MM.1S (cell line): ENCODE results near the gene MRAS.

ENCODE experiments used
- DNase-seq: peaks from one replicate; pipeline ENCODE4 v3.0.0-alpha.2; 2015
- H2AFZ ChIP-seq: fragments of 300-600 bp; sonication (generic); 2 replicates; pipeline ENCODE4 v1.6.0; 2016; ENCODE audit warnings: antibody characterized with exemption, low read length
- H3F3A ChIP-seq: fragments of 300-600 bp; sonication (generic); 2 replicates; pipeline ENCODE4 v1.6.1; 2016; ENCODE audit warnings: mild to moderate bottlenecking, antibody characterized with exemption, low read length, moderate library complexity, mixed read lengths; ENCODE audit not compliant: insufficient read depth
- H3K27ac ChIP-seq: fragments of 300-600 bp; sonication (generic); 2 replicates; pipeline ENCODE4 v1.5.1; 2016; ENCODE audit warnings: mild to moderate bottlenecking, low read length
- H3K27me3 ChIP-seq: fragments of 300-600 bp; sonication (generic); replicated peaks from 2 replicates; pipeline ENCODE4 v1.6.0; 2016; ENCODE audit warnings: low read length; ENCODE audit not compliant: insufficient read depth
- H3K36me3 ChIP-seq: fragments of 300-600 bp; sonication (generic); replicated peaks from 2 replicates; pipeline ENCODE4 v1.6.1; 2016; ENCODE audit warnings: mild to moderate bottlenecking, low read length, mixed read lengths; ENCODE audit not compliant: insufficient read depth
- H3K4me1 ChIP-seq: fragments of 300-600 bp; sonication (generic); 2 replicates; pipeline ENCODE4 v1.6.1; 2016; ENCODE audit warnings: low read length, mixed read lengths
- H3K4me2 ChIP-seq: fragments of 300-600 bp; sonication (generic); 2 replicates; pipeline ENCODE4 v1.6.0; 2016; ENCODE audit warnings: low read depth, low read length
- H3K4me3 ChIP-seq: fragments of 300-600 bp; sonication (generic); 2 replicates; pipeline ENCODE4 v1.5.1; 2016; ENCODE audit warnings: low read length, mixed read lengths
- H3K79me2 ChIP-seq: fragments of 300-600 bp; sonication (generic); 2 replicates; pipeline ENCODE4 v1.6.1; 2016; ENCODE audit warnings: mixed run types, low read length, mixed read lengths
- H3K9ac ChIP-seq: fragments of 300-600 bp; sonication (generic); 2 replicates; pipeline ENCODE4 v1.6.1; 2016; ENCODE audit warnings: low read length, mixed read lengths
- H3K9me2 ChIP-seq: fragments of 300-600 bp; sonication (generic); replicated peaks from 2 replicates; pipeline ENCODE4 v1.6.1; 2016; ENCODE audit warnings: mild to moderate bottlenecking, low read length, mixed read lengths; ENCODE audit not compliant: insufficient read depth
- H3K9me3 ChIP-seq: fragments of 300-600 bp; sonication (generic); replicated peaks from 2 replicates; pipeline ENCODE4 v1.6.1; 2016; ENCODE audit warnings: mild to moderate bottlenecking, low read length, mixed read lengths; ENCODE audit not compliant: insufficient read depth
- H4K20me1 ChIP-seq: fragments of 300-600 bp; sonication (generic); 2 replicates; pipeline ENCODE4 v1.6.1; 2016; ENCODE audit warnings: mild to moderate bottlenecking, low read length, moderate library complexity, mixed read lengths; ENCODE audit not compliant: insufficient read depth
- EZH2 ChIP-seq: fragments of 300-600 bp; sonication (generic); optimal IDR thresholded peaks from 2 replicates; pipeline ENCODE3; 2017; ENCODE audit warnings: low read depth, mild to moderate bottlenecking, antibody characterized with exemption, low read length, mixed read lengths
- EZH2phosphoT487 ChIP-seq: fragments of 300-600 bp; sonication (generic); IDR thresholded peaks from 2 replicates; pipeline ENCODE4 v1.6.1; 2018; ENCODE audit warnings: antibody characterized with exemption, low read length
- TF ChIP-seq, protein P1 (sequence below): fragments of 300-600 bp; sonication (generic); IDR thresholded peaks from 2 replicates; pipeline ENCODE4 v1.5.1; 2016; ENCODE audit warnings: antibody characterized with exemption, low read length, mixed read lengths

Gene MRAS

DNA sequence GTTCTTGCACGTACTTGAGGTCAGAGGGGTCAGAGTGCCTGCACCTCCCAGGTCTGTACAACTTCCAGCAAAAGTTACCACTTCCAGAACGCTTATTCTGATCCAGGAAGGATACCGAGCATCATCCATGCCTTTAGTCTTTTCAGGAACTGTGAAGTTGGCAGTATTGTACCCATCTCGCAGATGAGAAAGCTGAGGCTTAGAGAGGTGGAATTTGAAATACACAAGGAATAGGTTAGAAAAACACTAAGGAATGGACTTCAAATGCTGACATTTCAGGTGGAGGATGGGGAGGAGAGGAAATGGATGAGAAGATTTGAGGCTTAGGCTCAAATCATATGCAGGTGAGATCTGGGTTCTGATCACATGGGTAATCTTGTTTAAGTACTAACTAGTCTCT, 97.3 kb downstream of the MRAS start:
- Histone ChIP-seq H2AFZ (no peak overlapping the region), H3K4me1 (no peaks in the 10 kb centered on the region), H4K20me1 (no peaks in the 10 kb centered on the region), H3K9me2 (no peaks in the 10 kb centered on the region), H3K9me3 (no peaks in the 10 kb centered on the region), H3K27me3 (no peaks in the 10 kb centered on the region), H3F3A (no peaks in the 10 kb centered on the region), H3K36me3 (no peaks in the 10 kb centered on the region), H3K27ac (no peak overlapping the region), H3K4me2 (no peak overlapping the region), H3K9ac (no peak overlapping the region), H3K4me3 (no peak overlapping the region), H3K79me2 (no peaks in the 10 kb centered on the region)
- TF ChIP-seq EZH2 = no peak
- TF ChIP-seq, protein P1, sequence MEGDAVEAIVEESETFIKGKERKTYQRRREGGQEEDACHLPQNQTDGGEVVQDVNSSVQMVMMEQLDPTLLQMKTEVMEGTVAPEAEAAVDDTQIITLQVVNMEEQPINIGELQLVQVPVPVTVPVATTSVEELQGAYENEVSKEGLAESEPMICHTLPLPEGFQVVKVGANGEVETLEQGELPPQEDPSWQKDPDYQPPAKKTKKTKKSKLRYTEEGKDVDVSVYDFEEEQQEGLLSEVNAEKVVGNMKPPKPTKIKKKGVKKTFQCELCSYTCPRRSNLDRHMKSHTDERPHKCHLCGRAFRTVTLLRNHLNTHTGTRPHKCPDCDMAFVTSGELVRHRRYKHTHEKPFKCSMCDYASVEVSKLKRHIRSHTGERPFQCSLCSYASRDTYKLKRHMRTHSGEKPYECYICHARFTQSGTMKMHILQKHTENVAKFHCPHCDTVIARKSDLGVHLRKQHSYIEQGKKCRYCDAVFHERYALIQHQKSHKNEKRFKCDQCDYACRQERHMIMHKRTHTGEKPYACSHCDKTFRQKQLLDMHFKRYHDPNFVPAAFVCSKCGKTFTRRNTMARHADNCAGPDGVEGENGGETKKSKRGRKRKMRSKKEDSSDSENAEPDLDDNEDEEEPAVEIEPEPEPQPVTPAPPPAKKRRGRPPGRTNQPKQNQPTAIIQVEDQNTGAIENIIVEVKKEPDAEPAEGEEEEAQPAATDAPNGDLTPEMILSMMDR = no peak
- TF ChIP-seq EZH2phosphoT487 = no peak
- DNase-seq = no peak

DNA sequence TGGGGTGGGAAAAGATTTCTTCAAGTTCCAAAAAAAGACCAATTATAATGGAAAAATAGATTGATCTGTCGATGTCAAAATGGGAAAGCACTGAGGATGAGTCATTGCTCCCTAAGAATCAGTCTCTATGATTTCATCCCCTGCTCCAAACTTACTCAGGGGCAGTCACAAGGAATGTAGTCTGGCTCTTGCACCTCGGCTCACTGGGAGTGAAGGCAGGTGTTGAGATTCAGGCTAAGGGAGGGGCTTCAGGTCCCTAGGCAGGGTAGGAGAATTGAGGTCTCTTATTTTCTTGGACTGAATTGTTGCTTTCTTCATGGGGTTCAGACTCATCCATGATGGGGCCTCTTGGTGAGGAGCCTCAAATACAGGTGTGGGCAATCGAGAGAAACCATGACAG, 100.3 kb downstream of the MRAS start:
- no peak for TF ChIP-seq EZH2phosphoT487
- TF ChIP-seq, protein P1 = no peak
- TF ChIP-seq EZH2 = no peak
- Histone ChIP-seq H3K36me3 (no peaks in the 10 kb centered on the region), H3K27ac (no peak overlapping the region)

DNA sequence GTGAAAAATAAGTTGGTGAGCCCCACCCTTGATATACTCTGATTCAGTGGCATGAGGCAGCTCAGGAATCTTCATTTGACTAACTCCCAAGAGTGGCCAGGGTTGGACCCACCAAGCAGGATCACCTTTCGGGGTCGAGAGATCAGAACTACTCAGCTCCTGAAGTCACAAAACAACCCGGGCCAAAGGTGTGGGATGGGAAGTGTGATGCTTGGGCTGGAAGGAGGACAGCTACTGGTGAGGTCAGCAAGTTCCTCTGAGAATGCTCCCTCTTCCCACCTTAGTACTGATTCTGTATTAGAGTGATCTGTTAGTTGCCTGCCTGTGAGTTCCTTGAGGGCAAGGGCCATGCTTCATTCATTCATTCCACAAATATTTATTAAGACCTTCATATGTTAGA, 101.1 kb downstream of the MRAS start:
- H3K9me3 ChIP-seq = no peaks in the 10 kb centered on the region
- H3K4me2 ChIP-seq = no peak overlapping the region
- no peaks in the 10 kb centered on the region for H3K36me3 ChIP-seq
- H3K4me1 ChIP-seq = no peaks in the 10 kb centered on the region
- H3K27me3 ChIP-seq = no peaks in the 10 kb centered on the region
- no peaks in the 10 kb centered on the region for H3F3A ChIP-seq
- H4K20me1 ChIP-seq = no peaks in the 10 kb centered on the region
- H3K9ac ChIP-seq = no peak overlapping the region
- H3K27ac ChIP-seq = no peak overlapping the region
- no peaks in the 10 kb centered on the region for H3K79me2 ChIP-seq
- no peak overlapping the region for H3K4me3 ChIP-seq
- no peaks in the 10 kb centered on the region for H3K9me2 ChIP-seq
- H2AFZ ChIP-seq = no peak overlapping the region
- TF ChIP-seq, protein P1 = no peak
- TF ChIP-seq EZH2phosphoT487 = no peak
- TF ChIP-seq EZH2 = no peak
- DNase-seq = no peak

More for the DNA sequence above, 100.3 kb downstream of the MRAS start:
- Histone ChIP-seq H3K9me3 (no peaks in the 10 kb centered on the region), H3K4me2 (no peak overlapping the region), H3K9ac (no peak overlapping the region), H3F3A (no peaks in the 10 kb centered on the region), H3K79me2 (no peaks in the 10 kb centered on the region), H2AFZ (no peak overlapping the region), H3K9me2 (no peaks in the 10 kb centered on the region), H3K27me3 (no peaks in the 10 kb centered on the region), H3K4me1 (no peaks in the 10 kb centered on the region), H3K4me3 (no peak overlapping the region), H4K20me1 (no peaks in the 10 kb centered on the region)
- DNase-seq = no peak

DNA sequence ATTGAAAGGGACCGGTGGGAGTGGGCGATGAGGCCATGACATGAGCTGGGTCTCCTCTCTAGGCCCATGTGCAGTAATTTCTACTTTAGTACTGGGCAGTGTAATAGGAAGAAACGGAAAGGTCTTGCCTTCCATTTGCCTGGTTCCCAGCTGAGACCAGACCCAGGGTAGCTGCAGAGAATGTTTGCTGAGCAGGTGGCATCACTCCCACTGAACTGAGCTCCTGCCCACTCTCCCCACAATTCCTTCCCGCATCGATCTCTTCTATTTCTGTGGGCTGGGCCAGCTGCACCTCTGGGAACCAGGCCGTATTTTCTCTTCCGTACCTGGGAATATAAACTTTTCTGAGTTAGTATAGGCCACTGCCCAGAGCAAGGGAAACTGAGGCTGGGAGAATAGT, 101.8 kb downstream of the MRAS start:
- Histone ChIP-seq H4K20me1 (no peaks in the 10 kb centered on the region), H3K27me3 (no peaks in the 10 kb centered on the region), H3F3A (no peaks in the 10 kb centered on the region), H3K9me2 (no peaks in the 10 kb centered on the region), H3K36me3 (no peaks in the 10 kb centered on the region), H3K79me2 (no peaks in the 10 kb centered on the region), H3K4me2 (no peak overlapping the region), H3K4me3 (no peak overlapping the region), H3K9me3 (no peaks in the 10 kb centered on the region), H2AFZ (no peak overlapping the region), H3K9ac (no peak overlapping the region), H3K27ac (no peak overlapping the region), H3K4me1 (no peaks in the 10 kb centered on the region)
- DNase-seq = no peak
- TF ChIP-seq EZH2 (no peak), EZH2phosphoT487 (no peak)
- TF ChIP-seq, protein P1 = no peak
